Hepatocyte (in vitro differentiated cells): ENCODE results near the gene TMEM89. TPM values are rescaled to one million over a fixed set of nuclear protein-coding genes. Genes with fewer than 3 reads are reported as not detected.
A peak's percentile ranks its signal among the peaks of the same experiment; 100 is the strongest.

ENCODE experiments used
- DNase-seq: peaks from one replicate; pipeline ENCODE4 v3.0.0-alpha.2; 2016; ENCODE audit warnings: low spot score
- H2AFZ ChIP-seq: fragments of 200-600 bp; sonication (generic); 2 replicates; pipeline ENCODE4 v1.6.0; 2016; ENCODE audit warnings: antibody characterized with exemption, mild to moderate bottlenecking
- H3K27ac ChIP-seq: fragments of 200-600 bp; sonication (generic); 2 replicates; pipeline ENCODE4 v1.5.1; 2016; ENCODE audit warnings: mild to moderate bottlenecking
- H3K27me3 ChIP-seq: fragments of 200-600 bp; sonication (generic); 2 replicates; pipeline ENCODE4 v1.6.1; 2016
- H3K36me3 ChIP-seq: fragments of 200-600 bp; sonication (generic); replicated peaks from 2 replicates; pipeline ENCODE4 v1.5.1; 2016; ENCODE audit warnings: low read depth; ENCODE audit not compliant: insufficient read depth
- H3K4me1 ChIP-seq: fragments of 200-600 bp; sonication (generic); 2 replicates; pipeline ENCODE4 v1.5.1; 2016; ENCODE audit warnings: mild to moderate bottlenecking, moderate library complexity; ENCODE audit not compliant: insufficient read depth
- H3K4me2 ChIP-seq: fragments of 200-600 bp; sonication (generic); 2 replicates; pipeline ENCODE4 v1.6.0; 2016
- H3K4me3 ChIP-seq: fragments of 200-600 bp; sonication (generic); 2 replicates; pipeline ENCODE4 v1.5.1; 2016; ENCODE audit warnings: mild to moderate bottlenecking
- H3K79me2 ChIP-seq: fragments of 200-600 bp; sonication (generic); 2 replicates; pipeline ENCODE4 v1.6.0; 2017; ENCODE audit warnings: mild to moderate bottlenecking
- H3K9me2 ChIP-seq: fragments of 200-600 bp; sonication (generic); replicated peaks from 2 replicates; pipeline ENCODE4 v1.6.0; 2017; ENCODE audit warnings: mild to moderate bottlenecking; ENCODE audit not compliant: insufficient read depth
- H3K9me3 ChIP-seq: fragments of 200-600 bp; sonication (generic); 2 replicates; pipeline ENCODE4 v1.5.1; 2016; ENCODE audit warnings: low read depth, mild to moderate bottlenecking
- H4K20me1 ChIP-seq: fragments of 200-600 bp; sonication (generic); 2 replicates; pipeline ENCODE4 v1.6.0; 2016; ENCODE audit warnings: mild to moderate bottlenecking; ENCODE audit not compliant: insufficient read depth, poor library complexity, severe bottlenecking
- EZH2 ChIP-seq: fragments of 200-600 bp; sonication (generic); IDR thresholded peaks from 2 replicates; pipeline ENCODE4 v1.6.1; 2016; ENCODE audit warnings: antibody characterized with exemption, mild to moderate bottlenecking, borderline replicate concordance
- EZH2phosphoT487 ChIP-seq: fragments of 200-600 bp; sonication (generic); IDR thresholded peaks from one replicate; pipeline ENCODE4 v1.6.1; 2018; ENCODE audit warnings: antibody characterized with exemption, mild to moderate bottlenecking, low read depth, moderate library complexity; ENCODE audit not compliant: unreplicated experiment, severe bottlenecking
- WGBS: methylation state at CpG from one replicate; pipeline ENCODE4 v1.1.6; 2016; ENCODE audit warnings: low lambda C conversion rate; ENCODE audit errors: missing lambda C conversion rate; 5-methylcytosine and 5-hydroxymethylcytosine counted together
- polyA plus RNA-seq: library from polyadenylated mRNA; unstranded; fragments of >200 nt; fragmentation: Nextera tagmentation; extraction: Ambion mirVana; gene quantifications from 2 replicates; pipeline ENCODE4 v1.2.1, GENCODE V29; 2016
- total RNA-seq: library from RNA; depleted of rRNA; stranded (reverse); fragments of >200 nt; gene quantifications from 2 replicates; pipeline ENCODE4 v1.2.3, GENCODE V29; 2014
- TF ChIP-seq, protein P1 (sequence below): fragments of 200-600 bp; sonication (generic); IDR thresholded peaks from 2 replicates; pipeline ENCODE4 v1.5.1; 2016; ENCODE audit warnings: antibody characterized with exemption, mild to moderate bottlenecking; ENCODE audit not compliant: poor library complexity

TMEM89 gene
- total and polyA plus RNA-seq, 2 experiments from 2014 or later: not detected

DNA sequence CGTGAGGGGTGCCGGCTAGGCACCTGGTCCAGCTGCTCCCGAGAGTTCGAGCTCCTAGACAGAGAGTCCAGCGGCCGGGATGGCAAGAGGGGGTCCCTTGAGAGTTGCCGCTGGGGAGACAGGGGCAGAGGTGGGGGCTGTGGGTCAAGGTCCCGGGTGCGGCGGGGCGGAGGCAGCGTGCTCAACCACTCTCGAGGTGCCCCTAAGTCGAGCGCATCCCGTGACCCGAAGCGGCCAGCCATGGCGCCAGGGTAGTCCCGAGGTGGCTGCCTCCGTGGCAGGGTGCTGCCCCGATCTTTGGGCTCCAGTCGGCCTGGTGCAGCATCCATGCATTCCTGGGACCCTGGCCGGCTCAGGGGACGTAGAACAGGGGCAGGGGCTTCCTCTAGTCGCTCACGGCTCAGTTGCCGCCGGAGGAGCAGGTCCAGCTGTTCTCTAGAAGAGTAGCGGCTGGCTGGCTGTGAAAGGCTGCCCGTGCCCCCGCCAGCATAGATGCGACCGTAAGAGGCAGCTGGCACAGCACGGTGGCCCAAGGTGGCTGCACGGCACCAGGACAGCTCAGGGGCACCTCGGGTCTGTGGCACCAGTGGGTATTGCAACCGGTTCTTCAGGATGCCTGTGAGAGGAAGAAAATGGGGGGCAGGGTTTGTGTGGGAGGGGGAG lies 18.5 kb upstream of the TMEM89 start:
- Histone ChIP-seq H3K36me3 (no peaks in the 10 kb centered on the region), H3K27ac (no peak overlapping the region), H3K79me2 (no peaks in the 10 kb centered on the region), H3K9me3 (no peaks in the 10 kb centered on the region), H3K4me2 (no peak overlapping the region), H3K4me1 (peaks cover 13% of the 10 kb centered on the region), H4K20me1 (no peaks in the 10 kb centered on the region), H3K9me2 (no peaks in the 10 kb centered on the region), H3K4me3 (no peak overlapping the region), H2AFZ (no peak overlapping the region), H3K27me3 (no peaks in the 10 kb centered on the region)
- 94% methylated on average over 24 of the region's 38 CpGs for WGBS
- DNase-seq: no peak
- TF ChIP-seq EZH2phosphoT487: no peak
- TF ChIP-seq EZH2: no peak
- TF ChIP-seq, protein P1, sequence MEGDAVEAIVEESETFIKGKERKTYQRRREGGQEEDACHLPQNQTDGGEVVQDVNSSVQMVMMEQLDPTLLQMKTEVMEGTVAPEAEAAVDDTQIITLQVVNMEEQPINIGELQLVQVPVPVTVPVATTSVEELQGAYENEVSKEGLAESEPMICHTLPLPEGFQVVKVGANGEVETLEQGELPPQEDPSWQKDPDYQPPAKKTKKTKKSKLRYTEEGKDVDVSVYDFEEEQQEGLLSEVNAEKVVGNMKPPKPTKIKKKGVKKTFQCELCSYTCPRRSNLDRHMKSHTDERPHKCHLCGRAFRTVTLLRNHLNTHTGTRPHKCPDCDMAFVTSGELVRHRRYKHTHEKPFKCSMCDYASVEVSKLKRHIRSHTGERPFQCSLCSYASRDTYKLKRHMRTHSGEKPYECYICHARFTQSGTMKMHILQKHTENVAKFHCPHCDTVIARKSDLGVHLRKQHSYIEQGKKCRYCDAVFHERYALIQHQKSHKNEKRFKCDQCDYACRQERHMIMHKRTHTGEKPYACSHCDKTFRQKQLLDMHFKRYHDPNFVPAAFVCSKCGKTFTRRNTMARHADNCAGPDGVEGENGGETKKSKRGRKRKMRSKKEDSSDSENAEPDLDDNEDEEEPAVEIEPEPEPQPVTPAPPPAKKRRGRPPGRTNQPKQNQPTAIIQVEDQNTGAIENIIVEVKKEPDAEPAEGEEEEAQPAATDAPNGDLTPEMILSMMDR: no peak

DNA sequence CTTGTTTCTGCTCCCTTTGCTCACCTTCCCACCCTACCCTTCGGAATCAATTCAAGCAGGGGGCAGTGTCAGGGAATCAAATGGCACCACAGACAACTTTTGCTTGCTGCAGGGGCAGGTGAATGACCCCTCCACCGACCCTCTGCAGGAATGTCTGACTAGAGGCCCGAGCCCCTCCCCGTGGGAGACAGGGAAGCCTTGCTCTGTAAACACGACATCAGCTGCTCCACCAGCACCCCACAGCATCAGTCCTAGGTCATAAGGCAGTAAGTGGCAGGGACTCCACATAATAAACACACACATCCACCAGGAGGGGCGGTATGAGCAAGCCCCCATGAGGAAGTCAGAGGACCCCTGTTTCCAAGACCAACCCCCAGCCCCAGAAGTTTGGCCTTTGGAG lies 15.7 kb upstream of the TMEM89 start:
- no peak for DNase-seq
- Histone ChIP-seq H3K9me2 (no peaks in the 10 kb centered on the region), H3K9me3 (no peaks in the 10 kb centered on the region), H3K4me2 (no peak overlapping the region), H2AFZ (no peak overlapping the region), H3K36me3 (no peaks in the 10 kb centered on the region), H4K20me1 (peaks cover 8% of the 10 kb centered on the region), H3K27me3 (no peaks in the 10 kb centered on the region), H3K27ac (no peak overlapping the region), H3K4me1 (peaks cover 22% of the 10 kb centered on the region), H3K79me2 (peaks cover 12% of the 10 kb centered on the region), H3K4me3 (no peak overlapping the region)
- WGBS: 50% methylated on average over 6 of the region's 6 CpGs
- TF ChIP-seq EZH2 (no peak), EZH2phosphoT487 (no peak)
- TF ChIP-seq, protein P1: no peak

DNA sequence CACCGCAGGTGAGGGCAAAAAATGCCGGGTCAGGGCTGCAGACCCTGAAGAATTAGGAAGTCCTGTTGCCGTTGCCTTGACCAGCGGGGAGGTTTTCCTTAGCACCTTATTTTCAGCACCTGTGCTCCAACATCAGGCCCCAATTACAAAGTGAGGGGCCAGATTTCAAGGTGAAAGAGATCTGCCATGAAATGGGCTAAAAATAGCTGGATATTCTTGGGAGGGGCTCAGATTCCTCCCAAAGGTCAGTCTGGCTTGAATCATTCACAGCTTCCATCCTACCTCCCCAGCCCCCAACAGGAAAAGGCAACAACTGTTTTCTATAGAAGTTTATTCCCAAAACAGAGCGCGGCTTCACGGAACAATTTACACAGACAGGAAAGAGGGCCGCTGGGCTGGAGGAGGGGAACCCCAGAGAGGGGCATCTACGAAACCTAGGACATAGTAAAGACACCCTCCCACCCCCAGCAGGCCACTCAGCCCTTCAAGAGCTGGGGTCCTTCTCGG lies 14.6 kb upstream of the TMEM89 start:
- no peak for TF ChIP-seq EZH2
- no peaks in the 10 kb centered on the region for H3K9me2 ChIP-seq
- no peaks in the 10 kb centered on the region for H3K9me3 ChIP-seq
- no peak for DNase-seq
- H3K4me1 ChIP-seq: peaks cover 22% of the 10 kb centered on the region
- 31% methylated on average over 10 of the region's 10 CpGs for WGBS
- H3K36me3 ChIP-seq: no peaks in the 10 kb centered on the region
- peaks cover 8% of the 10 kb centered on the region for H4K20me1 ChIP-seq
- peak overlapping the region; percentile 90 for H3K4me2 ChIP-seq
- H2AFZ ChIP-seq: peak overlapping the region; percentile 69
- peak overlapping the region; percentile 73 for H3K27ac ChIP-seq
- H3K27me3 ChIP-seq: no peaks in the 10 kb centered on the region
- H3K79me2 ChIP-seq: peaks cover 12% of the 10 kb centered on the region
- H3K4me3 ChIP-seq: peak overlapping the region; percentile 35

DNA sequence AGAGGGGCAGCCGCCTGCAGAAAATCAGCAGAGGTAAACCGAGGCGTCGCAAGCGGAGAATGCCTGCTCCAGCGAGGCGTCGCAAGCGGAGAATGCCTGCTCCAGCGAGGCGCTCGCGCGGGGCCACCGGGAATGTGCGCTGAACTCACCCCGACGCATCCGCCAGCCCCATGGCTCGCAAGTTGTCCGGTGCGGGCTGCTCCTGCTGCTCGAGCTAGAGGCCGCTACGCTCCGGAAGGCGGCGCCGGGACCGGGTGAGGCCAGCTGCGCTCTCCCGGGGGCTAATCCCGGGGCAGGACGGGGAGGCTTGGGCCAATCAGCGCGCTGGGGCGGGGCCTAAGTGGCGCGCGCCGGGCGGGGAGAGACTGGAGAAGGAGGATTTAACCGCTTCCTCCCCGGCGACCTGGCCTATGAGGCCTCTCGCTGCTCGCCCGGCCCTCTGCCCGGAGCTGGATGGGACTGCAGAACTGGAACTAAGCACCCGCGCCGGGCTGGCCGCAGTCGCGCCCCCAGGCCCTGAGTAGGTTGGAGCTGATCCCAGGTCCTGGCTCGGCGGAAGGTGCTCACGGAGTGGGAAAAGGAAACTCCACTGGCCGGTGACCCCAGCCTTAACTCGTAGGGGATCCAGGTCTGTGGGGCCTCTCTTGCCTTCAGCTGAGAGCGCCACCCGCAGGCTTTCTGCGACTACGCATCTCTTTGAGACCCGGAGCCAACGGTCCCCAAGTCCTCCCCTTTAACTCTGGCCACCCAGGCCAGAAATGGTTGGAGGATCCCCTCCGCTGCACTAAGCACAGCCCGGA lies 13.9 kb upstream of the TMEM89 start, which contains the start of gene SLC26A6:
Gene SLC26A6, minus strand, starts transcription at position 240 of the 800 bp plus-strand sequence. Its CDS starts 68 bp downstream, at position 172.
- H3K79me2 ChIP-seq: peaks cover 12% of the 10 kb centered on the region
- H3K27ac ChIP-seq: peak within 1 kb of the TSS; percentile 73
- WGBS: 2% methylated on average over 53 of the region's 68 CpGs
- H3K36me3 ChIP-seq: no peaks in the 10 kb centered on the region
- H3K4me1 ChIP-seq: peaks cover 22% of the 10 kb centered on the region
- peak within 1 kb of the TSS; percentile 90 for H3K4me2 ChIP-seq
- H4K20me1 ChIP-seq: peaks cover 8% of the 10 kb centered on the region
- DNase-seq: peak; percentile 98
- peak within 1 kb of the TSS; percentile 69 for H2AFZ ChIP-seq
- no peaks in the 10 kb centered on the region for H3K9me2 ChIP-seq
- peak within 1 kb of the TSS; percentile 73 for H3K4me3 ChIP-seq
- no peak for TF ChIP-seq EZH2phosphoT487
- TF ChIP-seq, protein P1: peak; percentile 64
- H3K27me3 ChIP-seq: no peaks in the 10 kb centered on the region
- H3K9me3 ChIP-seq: no peaks in the 10 kb centered on the region
